Heart left ventricle (tissue), 16 donors: Measurements from ENCODE around the gene ALK. TPM values are rescaled to one million over a fixed set of nuclear protein-coding genes. Genes with fewer than 3 reads are reported as not detected.
A peak's percentile ranks its signal among the peaks of the same experiment; 100 is the strongest.

Experiments
- ATAC-seq, 4 donors: fragments of 200-7000 bp; cut with Tn5 transposase; one replicate each; pipeline ENCODE4 v1.9.1; 2020 to 2022; ENCODE audit warnings: moderate library complexity in 4 of 4, mild to moderate bottlenecking in 3 of 4, moderate number of reproducible peaks in 1 of 4
- DNase-seq, 5 donors: peaks; one replicate each; pipeline ENCODE4 v3.0.0-alpha.2; 2020
- H3K27ac ChIP-seq, 12 donors: fragments of 200-600 bp; sonication (generic) in 4 of 12; one replicate each; pipeline versions ENCODE4 v1.5.0 to v1.8.0; 2016 to 2022; ENCODE audit warnings: mild to moderate bottlenecking in 2 of 12
- H3K27me3 ChIP-seq, 9 donors: fragments of 200-600 bp; sonication (generic) in 2 of 9; one replicate each; pipeline versions ENCODE4 v1.5.1 to v1.8.0; 2016 to 2022; ENCODE audit warnings: mild to moderate bottlenecking in 3 of 9
- H3K36me3 ChIP-seq, 9 donors: fragments of 200-600 bp; sonication (generic) in 2 of 9; one replicate each; pipeline versions ENCODE4 v1.5.0 to v1.8.0; 2018 to 2022; ENCODE audit warnings: mild to moderate bottlenecking in 2 of 9
- H3K4me1 ChIP-seq, 12 donors: fragments of 200-600 bp; sonication (generic) in 4 of 12; one replicate each; pipeline versions ENCODE4 v1.5.0 to v1.8.0; 2016 to 2022; ENCODE audit warnings: mild to moderate bottlenecking in 3 of 12
- H3K4me3 ChIP-seq, 12 donors: fragments of 200-600 bp; sonication (generic) in 4 of 12; one replicate each; pipeline versions ENCODE4 v1.5.0 to v1.8.0; 2017 to 2022; ENCODE audit warnings: mild to moderate bottlenecking in 9 of 12, moderate library complexity in 4 of 12
- H3K9me3 ChIP-seq, 12 donors: fragments of 200-600 bp; sonication (generic) in 4 of 12; one replicate each; pipeline versions ENCODE4 v1.5.0 to v1.8.0; 2016 to 2022; ENCODE audit warnings: mild to moderate bottlenecking in 1 of 12
- POLR2A ChIP-seq, 2 donors: fragments of 450-650 bp; IDR thresholded peaks; one replicate each; pipeline ENCODE4 v1.6.1; 2017; ENCODE audit warnings: antibody characterized with exemption in 2 of 2, mild to moderate bottlenecking in 2 of 2, moderate library complexity in 2 of 2
- WGBS, 4 donors: extraction: QIAGEN DNeasy Blood & Tissue Kit in 2 of 4; methylation state at CpG; one replicate each; pipeline versions ENCODE4 v1.1.5 to v1.1.7; 2013 to 2018; 5-methylcytosine and 5-hydroxymethylcytosine counted together
- intact Hi-C, 10 donors: fragments of 100-400 bp; cut with DNase I; formaldehyde crosslinking; loops; one replicate each; pipeline versions ENCODE4 v1.11.1 to v1.14.2; 2022
- polyA plus RNA-seq, 2 donors: library from polyadenylated mRNA; stranded (reverse); fragments of 200-250 nt; gene quantifications; one replicate each; pipeline ENCODE4 v1.2.3, GENCODE V29; 2013
- total RNA-seq, 9 donors: library from RNA; depleted of rRNA in 2 of 9; stranded (reverse); fragments of >200 nt in 2 of 9; fragmentation: NEBNext Ultra II Directional in 3 of 9; extraction: Animal tissue kit (Norgen Biotek cat#: 25700) in 3 of 9; gene quantifications; one replicate each; pipeline versions ENCODE4 v1.1.0 to v1.2.4, GENCODE V29; 2016 to 2023
- TF ChIP-seq, protein P1 (sequence below), 12 donors: fragments of 200-600 bp; sonication (generic) in 4 of 12; IDR thresholded peaks; one replicate each; pipeline versions ENCODE4 v1.5.0 to v1.8.0; 2018 to 2022; ENCODE audit warnings: antibody characterized with exemption in 12 of 12, mild to moderate bottlenecking in 5 of 12
- donor health status: ischemic (EF 13 %, LVEDD 7.1; RV severe dilation, severe dysfunction).
- donor health status: healthy with polysubstance abuse.
- donor health status: DM: no; HTN: yes; CAD: no.
- donor health status: DM: no; HTN: no; CAD: no.
- donor health status: ischemic (EF 25% LVEDD 6.9; RV normal size, moderate dysfunction).
- donor health status: ischemic (EF 25% LVEDD 5.7; RV mildly dilated, moderate dysfunction).
- donor health status: healthy.
- donor health status: DM: yes; HTN: yes; CAD: no.
- donor health status: ischemic (EF 35%, LVEDD 5.7; RV mildly dilated, moderate dysfunction).
- donor health status: nonischemic (EF 11% LVEDD 7.7; RV severe dilation, severe dysfunction).
- donor health status: DM: yes; HTN: yes; CAD: no.
- donor health status: PGD.
- donor health status: ischemic (EF 29% LVEDD 5.4; RV normal size, mild dysfunction).
- donor health status: nonischemic (EF 23%, LVEDD 6.1; RV moderate dilation, normal function).

The ALK gene
- total and polyA plus RNA-seq, 11 donors: 0.05 to 0.50 (median 0.13) TPM; not detected in 5

- H3K4me1 ChIP-seq: peaks cover 0 to 3% (median 0%) of the 10 kb centered on the region in 12 donors
- DNase-seq: no peak
- no peak for ATAC-seq
- no peaks in the 10 kb centered on the region for H3K9me3 ChIP-seq
- no peaks in the 10 kb centered on the region for H3K27me3 ChIP-seq
- 53 to 71% (median 57%) methylated on average over 2 of the region's 2 CpGs for WGBS, 4 donors
- intact Hi-C loops: no loop called here
- H3K4me3 ChIP-seq: no peak overlapping the region
- TF ChIP-seq POLR2A (IDR thresholded peaks at IDR 0.05): no peak
- TF ChIP-seq, protein P1, sequence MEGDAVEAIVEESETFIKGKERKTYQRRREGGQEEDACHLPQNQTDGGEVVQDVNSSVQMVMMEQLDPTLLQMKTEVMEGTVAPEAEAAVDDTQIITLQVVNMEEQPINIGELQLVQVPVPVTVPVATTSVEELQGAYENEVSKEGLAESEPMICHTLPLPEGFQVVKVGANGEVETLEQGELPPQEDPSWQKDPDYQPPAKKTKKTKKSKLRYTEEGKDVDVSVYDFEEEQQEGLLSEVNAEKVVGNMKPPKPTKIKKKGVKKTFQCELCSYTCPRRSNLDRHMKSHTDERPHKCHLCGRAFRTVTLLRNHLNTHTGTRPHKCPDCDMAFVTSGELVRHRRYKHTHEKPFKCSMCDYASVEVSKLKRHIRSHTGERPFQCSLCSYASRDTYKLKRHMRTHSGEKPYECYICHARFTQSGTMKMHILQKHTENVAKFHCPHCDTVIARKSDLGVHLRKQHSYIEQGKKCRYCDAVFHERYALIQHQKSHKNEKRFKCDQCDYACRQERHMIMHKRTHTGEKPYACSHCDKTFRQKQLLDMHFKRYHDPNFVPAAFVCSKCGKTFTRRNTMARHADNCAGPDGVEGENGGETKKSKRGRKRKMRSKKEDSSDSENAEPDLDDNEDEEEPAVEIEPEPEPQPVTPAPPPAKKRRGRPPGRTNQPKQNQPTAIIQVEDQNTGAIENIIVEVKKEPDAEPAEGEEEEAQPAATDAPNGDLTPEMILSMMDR (IDR thresholded peaks at IDR 0.05): no peak
- no peaks in the 10 kb centered on the region for H3K36me3 ChIP-seq
- no peak overlapping the region for H3K27ac ChIP-seq
These were observed 428.7 kb downstream of the ALK start for GRCh38 chr2:29492701-29493100.

DNA sequence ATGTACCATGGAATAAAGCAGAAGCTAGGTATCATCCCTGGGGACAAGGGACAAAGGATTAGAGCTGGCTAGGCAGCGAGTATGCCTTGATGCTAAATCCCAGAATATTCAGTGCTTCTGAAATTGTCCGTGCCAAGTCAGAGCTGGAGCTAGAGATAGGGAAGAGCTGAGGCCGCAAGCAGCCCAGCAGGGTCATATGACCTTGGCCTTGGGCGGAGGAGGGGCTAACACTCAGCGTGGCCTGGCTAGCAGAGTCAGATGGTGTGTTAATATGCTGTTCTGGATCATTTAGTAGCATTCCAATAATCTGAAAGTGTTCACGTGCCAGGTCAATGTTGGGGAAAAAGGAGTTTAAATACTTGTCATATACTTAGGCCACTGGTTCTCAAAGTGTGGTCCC, 431.3 kb downstream of the ALK start:
- H3K27ac ChIP-seq: no peak overlapping the region
- H3K36me3 ChIP-seq: no peaks in the 10 kb centered on the region
- no peaks in the 10 kb centered on the region for H3K27me3 ChIP-seq
- no peak overlapping the region for H3K4me3 ChIP-seq
- 35 to 70% (median 56%) methylated on average over 6 of the region's 6 CpGs for WGBS, 4 donors
- peaks cover 0 to 7% (median 0%) of the 10 kb centered on the region in 12 donors for H3K9me3 ChIP-seq
- intact Hi-C loops: no loop called here
- H3K4me1 ChIP-seq: peaks cover 0 to 3% (median 0%) of the 10 kb centered on the region in 12 donors
- ATAC-seq (peak in 1 of 4 donors; percentile 54), DNase-seq (no peak)
- TF ChIP-seq POLR2A (IDR thresholded peaks at IDR 0.05): no peak
- TF ChIP-seq, protein P1 (IDR thresholded peaks at IDR 0.05): no peak

DNA sequence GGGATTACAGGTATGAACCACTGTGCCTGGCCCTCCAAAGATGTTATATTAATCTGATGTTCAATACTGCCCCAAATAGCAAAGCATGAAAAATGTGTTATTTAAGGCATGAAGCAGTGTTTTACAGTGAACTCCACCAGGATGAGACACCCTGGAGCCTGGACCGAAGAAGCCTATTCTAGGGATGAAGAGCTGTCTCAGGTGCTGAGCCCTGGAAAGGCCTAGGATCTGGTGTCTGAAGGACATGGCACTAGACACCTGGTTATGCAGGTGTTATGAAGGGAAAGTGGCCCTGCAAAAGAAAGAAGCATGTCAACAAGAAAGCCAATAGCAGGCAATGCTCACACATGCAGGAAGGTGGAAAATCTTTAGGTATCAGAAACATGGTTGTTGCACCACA, 431.8 kb downstream of the ALK start:
- 82 to 92% (median 85%) methylated on average over 1 of the region's 1 CpG for WGBS, 4 donors
- Histone ChIP-seq H3K27ac (no peak overlapping the region), H3K9me3 (peaks cover 0 to 8% (median 0%) of the 10 kb centered on the region in 12 donors), H3K36me3 (no peaks in the 10 kb centered on the region), H3K27me3 (no peaks in the 10 kb centered on the region), H3K4me1 (peaks cover 0 to 3% (median 0%) of the 10 kb centered on the region in 12 donors), H3K4me3 (no peak overlapping the region)
- no peak for TF ChIP-seq POLR2A (IDR thresholded peaks at IDR 0.05)
- TF ChIP-seq, protein P1 (IDR thresholded peaks at IDR 0.05): no peak
- intact Hi-C loops: no loop called here
- ATAC-seq: no peak
- DNase-seq: no peak

GRCh38 chr2:29487967-29488555, 433.3 kb downstream of the ALK start:
- Histone ChIP-seq H3K4me3 (no peak overlapping the region), H3K36me3 (no peaks in the 10 kb centered on the region), H3K9me3 (peaks cover 0 to 8% (median 0%) of the 10 kb centered on the region in 12 donors), H3K27me3 (no peaks in the 10 kb centered on the region), H3K4me1 (peaks cover 0 to 3% (median 0%) of the 10 kb centered on the region in 12 donors), H3K27ac (no peak overlapping the region)
- WGBS, 4 donors: 59 to 78% (median 72%) methylated on average over 4 of the region's 4 CpGs
- DNase-seq: no peak
- intact Hi-C loops: no loop called here
- ATAC-seq: no peak
- TF ChIP-seq, protein P1 (IDR thresholded peaks at IDR 0.05): no peak
